ENCODE results near the gene RAPGEF1. TPM values are rescaled to one million over a fixed set of nuclear protein-coding genes. Genes with fewer than 3 reads are reported as not detected.
A peak's percentile ranks its signal among the peaks of the same experiment; 100 is the strongest.

Gene RAPGEF1
- total and polyA plus RNA-seq, 9 of the 15 experiments (the other 6 are each of a cell fraction or from before 2014, with no cell fraction given): 0.06 to 44.1 (median 19.9) TPM

GRCh38 chr9:131707733-131708157, 32.1 kb downstream of the RAPGEF1 start (continued):
- TF ChIP-seq NR1H2 (CRISPR knock-in tag; IDR thresholded peaks at IDR 0.05) (no peak), ADNP (tag; IDR thresholded peaks at IDR 0.05) (peak; percentile 35; the same call in 1 of the 2 replicates), TOE1 (IDR thresholded peaks at IDR 0.05; ENCODE audit: borderline replicate concordance) (0 out of 2 replicates have a peak, but pooled peaks have one; percentile 35), TOE1 (CRISPR knock-in tag; IDR thresholded peaks at IDR 0.05; ENCODE audit: borderline replicate concordance, low read depth) (no peak), HOMEZ (CRISPR knock-in tag; IDR thresholded peaks at IDR 0.05) (no peak), CHD2 (IDR thresholded peaks at IDR 0.05; ENCODE audit: low read depth, low read length) (no peak), ATF3 (IDR thresholded peaks at IDR 0.05) (peak; percentile 81), ATF3 (CRISPR knock-in tag; conservative IDR thresholded peaks at IDR 0.05) (no peak), KAT7 (CRISPR knock-in tag; IDR thresholded peaks at IDR 0.05; ENCODE audit: borderline replicate concordance) (no peak), SMARCC2 (IDR thresholded peaks at IDR 0.05; ENCODE audit: low read depth) (0 out of 2 replicates have a peak, but pooled peaks have one; percentile 41), CBX2 (IDR thresholded peaks at IDR 0.05; ENCODE audit: insufficient read depth, low read length, poor library complexity, severe bottlenecking) (no peak), KDM1A (IDR thresholded peaks at IDR 0.05) (peak; percentile 87 to 92), RBBP5 (IDR thresholded peaks at IDR 0.05; ENCODE audit: borderline replicate concordance, insufficient read depth, low read length, poor library complexity, severe bottlenecking) (no peak), MITF (IDR thresholded peaks at IDR 0.05) (peak; percentile 81), XRCC5 (IDR thresholded peaks at IDR 0.05; ENCODE audit: low read depth, low read length) (no peak), DPF2 (IDR thresholded peaks at IDR 0.05) (peak; percentile 88), ELF1 (tag; IDR thresholded peaks at IDR 0.05) (no peak), WHSC1 (IDR thresholded peaks at IDR 0.05; ENCODE audit: low read length) (no peak), ZBTB17 (CRISPR knock-in tag; IDR thresholded peaks at IDR 0.05) (no peak), ARID1B (IDR thresholded peaks at IDR 0.05) (peak; percentile 78), MEIS2 (IDR thresholded peaks at IDR 0.05; ENCODE audit: partially characterized antibody) (peak; percentile 59), ZNF197 (CRISPR knock-in tag; IDR thresholded peaks at IDR 0.05; ENCODE audit: low read depth) (peak; percentile 69; the same call in 1 of the 2 replicates), MAFF (IDR thresholded peaks at IDR 0.05; ENCODE audit: low read length) (peak; percentile 94), USF2 (CRISPR knock-in tag; IDR thresholded peaks at IDR 0.05) (peak; percentile 46), CAMTA2 (CRISPR knock-in tag; conservative IDR thresholded peaks at IDR 0.05) (no peak), HDAC1 (IDR thresholded peaks at IDR 0.05) (peak in 1 of 2 experiments; percentile 53; a peak in 1 of 4 replicates), NFE2 (IDR thresholded peaks at IDR 0.05; ENCODE audit: low read depth) (peak; percentile 98)
